Neural cell (in vitro differentiated cells): ENCODE data around the gene CCDC136. TPM values are rescaled to one million over a fixed set of nuclear protein-coding genes. Genes with fewer than 3 reads are reported as not detected.

Source experiments
- H2AFZ ChIP-seq: fragments of 200-600, 300-800 bp; sonication (generic), shearing (Covaris generic); 2 replicates; pipeline ENCODE4 v1.6.0; 2014; ENCODE audit warnings: low read depth, mild to moderate bottlenecking, antibody characterized with exemption, low read length, moderate library complexity
- H3F3A ChIP-seq: fragments of 200-600 bp; shearing (Covaris generic); 2 replicates; pipeline ENCODE4 v1.6.1; 2016; ENCODE audit warnings: mild to moderate bottlenecking, moderate library complexity, mixed read lengths, antibody characterized with exemption, low read length; ENCODE audit not compliant: insufficient read depth, poor library complexity, severe bottlenecking
- H3K27ac ChIP-seq: fragments of 200-600, 300-800 bp; sonication (generic), shearing (Covaris generic); 2 replicates; pipeline ENCODE4 v1.5.1; 2014; ENCODE audit warnings: mild to moderate bottlenecking, low read length, moderate library complexity
- H3K27me3 ChIP-seq: fragments of 300-800, 200-600 bp; sonication (generic), shearing (Covaris generic); 2 replicates; pipeline ENCODE4 v1.6.0; 2014; ENCODE audit warnings: mild to moderate bottlenecking, low read depth, low read length, moderate library complexity; ENCODE audit not compliant: insufficient read depth
- H3K36me3 ChIP-seq: fragments of 300-800, 200-600 bp; sonication (generic), shearing (Covaris generic); 2 replicates; pipeline ENCODE4 v1.5.1; 2014; ENCODE audit warnings: mild to moderate bottlenecking, antibody characterized with exemption, low read length, moderate library complexity; ENCODE audit not compliant: insufficient read depth
- H3K4me2 ChIP-seq: fragments of 300-800, 200-600 bp; sonication (generic), shearing (Covaris generic); 2 replicates; pipeline ENCODE4 v1.6.0; 2014; ENCODE audit warnings: mild to moderate bottlenecking, low read length
- H3K4me3 ChIP-seq: fragments of 300-800, 200-600 bp; sonication (generic), shearing (Covaris generic); 2 replicates; pipeline ENCODE4 v1.5.1; 2014; ENCODE audit warnings: mild to moderate bottlenecking, low read length, moderate library complexity
- H3K79me2 ChIP-seq: fragments of 200-600 bp; shearing (Covaris generic); replicated peaks from 2 replicates; pipeline ENCODE4 v1.6.0; 2014; ENCODE audit warnings: mild to moderate bottlenecking, low read length, moderate library complexity; ENCODE audit not compliant: insufficient read depth
- H3K9ac ChIP-seq: fragments of 300-800, 200-600 bp; sonication (generic), shearing (Covaris generic); 2 replicates; pipeline ENCODE4 v1.6.1; 2016; ENCODE audit warnings: mild to moderate bottlenecking, low read length, mixed read lengths
- H3K9me2 ChIP-seq: fragments of 200-600 bp; shearing (Covaris generic); 2 replicates; pipeline ENCODE4 v1.6.1; 2016; ENCODE audit warnings: mild to moderate bottlenecking, low read length, mixed read lengths; ENCODE audit not compliant: insufficient read depth
- H3K9me3 ChIP-seq: fragments of 200-600, 300-800 bp; sonication (generic), shearing (Covaris generic); 2 replicates; pipeline ENCODE4 v1.6.1; 2016; ENCODE audit warnings: mild to moderate bottlenecking, mixed run types, low read length, moderate library complexity, mixed read lengths
- H4K20me1 ChIP-seq: fragments of 200-600 bp; shearing (Covaris generic); 2 replicates; pipeline ENCODE4 v1.6.1; 2016; ENCODE audit warnings: mild to moderate bottlenecking, mixed run types; ENCODE audit not compliant: insufficient read depth
- CTCF ChIP-seq: fragments of 450-650 bp; IDR thresholded peaks from 2 replicates; pipeline ENCODE4 v1.5.1; 2014; ENCODE audit warnings: antibody characterized with exemption, mild to moderate bottlenecking, moderate library complexity; ENCODE audit not compliant: poor library complexity, severe bottlenecking
- EP300 ChIP-seq: fragments of 450-650 bp; conservative IDR thresholded peaks from 2 replicates; pipeline ENCODE4 v1.6.1; 2014; ENCODE audit warnings: antibody characterized with exemption, mild to moderate bottlenecking, moderate library complexity; ENCODE audit not compliant: poor library complexity, severe bottlenecking
- EZH2 ChIP-seq: fragments of 200-600, 300-800 bp; shearing (Covaris generic), sonication (generic); IDR thresholded peaks from 2 replicates; pipeline ENCODE4 v1.6.1; 2014; ENCODE audit warnings: antibody characterized with exemption, low read length, borderline replicate concordance, mild to moderate bottlenecking; ENCODE audit not compliant: insufficient read depth, poor library complexity, severe bottlenecking
- MXI1 ChIP-seq: fragments of 450-650 bp; conservative IDR thresholded peaks from 2 replicates; pipeline ENCODE4 v1.6.1; 2014; ENCODE audit warnings: antibody characterized with exemption, mild to moderate bottlenecking; ENCODE audit not compliant: poor library complexity, severe bottlenecking
- POLR2AphosphoS5 ChIP-seq: IDR thresholded peaks from 2 replicates; pipeline ENCODE4 v1.6.1; 2012
- RAD21 ChIP-seq: fragments of 450-650 bp; conservative IDR thresholded peaks from 2 replicates; pipeline ENCODE4 v1.6.1; 2014; ENCODE audit warnings: antibody characterized with exemption, mild to moderate bottlenecking, moderate library complexity
- REST ChIP-seq: IDR thresholded peaks from 2 replicates; pipeline ENCODE4 v1.6.1; 2012; ENCODE audit warnings: borderline replicate concordance
- SMC3 ChIP-seq: fragments of 450-650 bp; conservative IDR thresholded peaks from 2 replicates; pipeline ENCODE4 v1.6.1; 2014; ENCODE audit warnings: antibody characterized with exemption, mild to moderate bottlenecking, moderate library complexity; ENCODE audit not compliant: poor library complexity
- TAF1 ChIP-seq: IDR thresholded peaks from 2 replicates; pipeline ENCODE4 v1.6.1; 2012; ENCODE audit warnings: low read depth
- polyA plus RNA-seq: library from polyadenylated mRNA; depleted of rRNA; stranded (reverse); fragments of >200 nt; gene quantifications from 2 replicates; pipeline ENCODE4 v1.2.3, GENCODE V29; 2014

Gene CCDC136
- polyA plus RNA-seq, 1 donor from 2014 or later: 42.5 TPM

- no peak overlapping the region for H2AFZ ChIP-seq
- no peak overlapping the region for H3K4me2 ChIP-seq
- TF ChIP-seq RAD21: no peak
- TF ChIP-seq SMC3: no peak
- TF ChIP-seq MXI1: no peak
- no peak for TF ChIP-seq EP300
- TF ChIP-seq TAF1: no peak
- TF ChIP-seq CTCF: no peak
- no peak for TF ChIP-seq POLR2AphosphoS5
- H3K9ac ChIP-seq: no peak overlapping the region
- no peak overlapping the region for H3K27ac ChIP-seq
- H4K20me1 ChIP-seq: no peaks in the 10 kb centered on the region
- H3K27me3 ChIP-seq: no peaks in the 10 kb centered on the region
- no peaks in the 10 kb centered on the region for H3K9me2 ChIP-seq
- H3K36me3 ChIP-seq: no peaks in the 10 kb centered on the region
- H3K4me3 ChIP-seq: no peak overlapping the region
- no peaks in the 10 kb centered on the region for H3K9me3 ChIP-seq
- H3K79me2 ChIP-seq: no peaks in the 10 kb centered on the region
- H3F3A ChIP-seq: no peaks in the 10 kb centered on the region
These were observed 64.4 kb downstream of the CCDC136 start for GRCh38 chr7:128856001-128856718.

DNA sequence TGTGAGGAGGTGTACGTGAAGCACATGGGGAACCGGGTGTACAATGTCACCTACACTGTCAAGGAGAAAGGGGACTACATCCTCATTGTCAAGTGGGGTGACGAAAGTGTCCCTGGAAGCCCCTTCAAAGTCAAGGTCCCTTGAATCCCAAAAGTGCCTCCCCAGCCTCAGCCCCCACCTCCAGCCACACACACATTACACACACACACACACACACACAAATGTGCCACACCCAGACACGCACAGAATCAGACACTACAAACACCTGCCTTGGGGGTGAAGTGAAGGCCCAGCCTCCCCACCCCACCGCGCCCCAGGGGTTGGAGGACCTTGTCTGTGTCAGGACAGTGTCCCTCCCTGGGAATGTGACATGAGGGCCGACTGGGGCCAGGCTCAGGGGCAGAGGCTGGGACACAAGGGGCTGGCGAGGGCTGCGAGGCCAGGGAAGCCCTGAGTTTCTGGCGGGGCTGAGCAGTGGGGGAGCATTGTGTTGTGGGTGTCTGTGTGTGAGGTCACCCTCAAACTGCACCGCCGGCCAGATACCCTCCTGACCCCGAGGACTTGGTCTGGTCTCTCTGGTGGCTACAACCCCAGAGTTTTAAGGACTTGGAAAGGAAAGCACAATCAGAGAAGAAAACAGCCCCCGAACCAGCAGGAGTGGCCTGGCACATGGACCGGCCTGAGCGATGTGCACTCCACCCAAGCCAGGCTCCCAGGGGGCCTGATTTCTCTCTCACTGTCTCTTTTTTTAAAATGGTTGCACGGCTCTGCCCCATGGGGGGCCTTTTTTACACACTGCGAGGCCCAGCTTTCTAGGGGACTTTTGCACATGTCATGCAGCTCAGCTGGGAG lies 66.8 kb downstream of the CCDC136 start:
- H3K9me3 ChIP-seq: no peaks in the 10 kb centered on the region
- no peaks in the 10 kb centered on the region for H3K36me3 ChIP-seq
- H3K9ac ChIP-seq: no peak overlapping the region
- H3K79me2 ChIP-seq: peaks cover under 1% of the 10 kb centered on the region
- no peak overlapping the region for H3K27ac ChIP-seq
- H3F3A ChIP-seq: no peaks in the 10 kb centered on the region
- H3K4me3 ChIP-seq: no peak overlapping the region
- no peak overlapping the region for H3K4me2 ChIP-seq
- TF ChIP-seq RAD21 (no peak), TAF1 (no peak), POLR2AphosphoS5 (no peak), SMC3 (no peak)
- H3K27me3 ChIP-seq: no peaks in the 10 kb centered on the region
- H3K9me2 ChIP-seq: no peaks in the 10 kb centered on the region
- H2AFZ ChIP-seq: no peak overlapping the region
- no peaks in the 10 kb centered on the region for H4K20me1 ChIP-seq

DNA sequence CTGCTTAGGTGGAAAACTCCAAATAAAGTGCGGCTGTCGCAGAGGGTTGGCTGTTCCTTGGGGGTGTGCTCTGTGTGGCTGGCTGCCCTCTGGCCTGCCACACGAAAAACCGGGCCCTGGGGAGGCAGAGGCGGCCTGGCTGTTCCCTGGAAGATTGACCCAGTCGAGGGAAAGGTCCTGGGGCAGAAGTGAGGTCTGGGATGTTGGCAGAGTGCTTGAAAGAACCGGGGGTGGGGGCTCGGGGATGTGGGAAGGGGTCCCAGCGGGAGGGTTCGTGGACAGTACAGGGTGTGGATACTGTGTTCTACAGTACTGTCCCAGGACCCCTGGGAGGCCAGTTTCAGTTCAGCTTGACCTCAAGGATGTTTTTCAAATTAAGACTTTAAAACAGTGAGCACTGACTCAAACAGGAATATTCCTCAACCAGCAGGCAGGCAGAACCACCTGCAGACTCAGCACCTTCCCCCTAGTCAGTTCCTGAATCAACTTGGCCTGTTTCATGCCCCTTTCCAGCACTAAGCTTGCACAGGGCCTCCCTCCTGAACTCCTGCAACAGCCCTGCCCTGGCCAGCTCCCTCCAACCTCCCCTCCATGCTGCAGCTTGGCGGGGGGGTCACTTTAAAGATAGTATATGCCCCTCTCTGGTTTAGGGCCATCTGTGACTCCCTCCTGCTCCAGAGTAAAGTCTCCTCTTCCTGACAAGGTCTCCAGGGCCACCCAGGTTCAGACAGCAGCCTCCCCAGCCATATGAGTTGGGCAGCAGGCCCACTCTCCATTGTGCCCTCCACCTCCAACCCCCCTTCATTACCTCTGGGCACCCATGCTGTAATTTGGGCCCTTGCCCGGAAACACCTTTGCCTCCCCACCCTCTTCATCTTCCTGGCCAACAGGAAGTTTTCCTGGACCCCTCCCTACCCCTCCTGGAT lies 67.7 kb downstream of the CCDC136 start:
- Histone ChIP-seq H2AFZ (no peak overlapping the region), H3F3A (no peaks in the 10 kb centered on the region), H3K79me2 (peaks cover 10% of the 10 kb centered on the region), H3K27me3 (no peaks in the 10 kb centered on the region), H3K4me2 (no peak overlapping the region), H4K20me1 (no peaks in the 10 kb centered on the region), H3K27ac (no peak overlapping the region), H3K9me2 (no peaks in the 10 kb centered on the region), H3K9me3 (no peaks in the 10 kb centered on the region), H3K4me3 (no peak overlapping the region), H3K9ac (no peak overlapping the region), H3K36me3 (no peaks in the 10 kb centered on the region)
- TF ChIP-seq CTCF (no peak), POLR2AphosphoS5 (no peak), TAF1 (no peak), MXI1 (no peak), EZH2 (no peak), RAD21 (no peak), EP300 (no peak), SMC3 (no peak), REST (no peak)
